GM21526 (cell line): ENCODE data around the gene TBC1D22A.

Experiments used
- ATAC-seq: cut with Tn5 transposase; IDR thresholded peaks from one replicate; pipeline ENCODE4 v1.9.1; 2021; ENCODE audit warnings: moderate library complexity; ENCODE audit not compliant: unreplicated experiment, low FRiP score

TBC1D22A gene

DNA sequence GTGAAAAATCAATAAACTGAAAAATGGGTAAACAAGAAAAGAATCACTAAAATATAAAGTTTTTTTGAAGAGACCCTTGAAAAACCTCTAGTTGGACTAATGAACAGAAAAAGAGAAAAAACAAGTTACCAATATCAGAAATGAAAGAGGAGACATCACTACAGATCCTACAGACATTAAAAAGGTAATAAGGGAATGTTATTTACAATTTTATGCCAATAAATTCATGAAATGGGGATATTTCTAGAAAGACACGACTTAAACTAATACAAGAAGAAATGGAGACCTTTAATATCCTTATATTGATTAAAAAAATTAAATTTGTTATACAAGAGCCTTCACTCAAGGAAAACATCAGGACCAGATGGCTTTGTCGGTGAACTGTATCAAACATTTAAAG is 109.4 kb downstream of the TBC1D22A start:
- ATAC-seq: no peak

GRCh38 chr22:46875089-46875488 is 112.6 kb downstream of the TBC1D22A start:
- no peak for ATAC-seq

GRCh38 chr22:46876357-46876934 is 114.0 kb downstream of the TBC1D22A start:
- ATAC-seq: no peak

GRCh38 chr22:46878191-46878948 is 115.9 kb downstream of the TBC1D22A start:
- ATAC-seq: no peak

GRCh38 chr22:46879083-46879482 is 116.6 kb downstream of the TBC1D22A start:
- ATAC-seq: no peak

- no peak for ATAC-seq
These were observed 119.1 kb downstream of the TBC1D22A start for GRCh38 chr22:46881373-46882118.

GRCh38 chr22:46883092-46883910 is 120.9 kb downstream of the TBC1D22A start:
- no peak for ATAC-seq

GRCh38 chr22:46884365-46884764 is 121.9 kb downstream of the TBC1D22A start:
- ATAC-seq: no peak

DNA sequence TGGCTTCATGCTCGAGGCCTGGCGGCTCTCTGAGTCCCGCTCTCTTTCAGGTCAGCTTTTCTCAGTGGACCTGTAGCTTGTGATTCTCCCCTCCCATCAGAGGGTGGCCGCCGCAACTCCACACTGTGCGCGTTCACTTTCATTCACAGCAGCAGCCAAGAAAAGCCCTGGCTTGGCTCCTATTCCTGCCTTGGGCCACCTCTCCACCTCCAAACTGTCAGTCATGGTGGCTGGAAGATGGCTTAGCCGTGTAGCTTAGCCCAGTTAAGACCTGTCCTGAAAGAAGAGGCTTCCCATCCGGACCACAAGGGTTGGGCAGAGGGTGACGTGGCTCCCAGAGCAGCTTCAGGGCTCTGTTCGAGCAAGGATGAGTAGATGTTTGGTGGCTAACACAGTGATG is 125.5 kb downstream of the TBC1D22A start:
- no peak for ATAC-seq

GRCh38 chr22:46890819-46891218 is 128.4 kb downstream of the TBC1D22A start:
- no peak for ATAC-seq

DNA sequence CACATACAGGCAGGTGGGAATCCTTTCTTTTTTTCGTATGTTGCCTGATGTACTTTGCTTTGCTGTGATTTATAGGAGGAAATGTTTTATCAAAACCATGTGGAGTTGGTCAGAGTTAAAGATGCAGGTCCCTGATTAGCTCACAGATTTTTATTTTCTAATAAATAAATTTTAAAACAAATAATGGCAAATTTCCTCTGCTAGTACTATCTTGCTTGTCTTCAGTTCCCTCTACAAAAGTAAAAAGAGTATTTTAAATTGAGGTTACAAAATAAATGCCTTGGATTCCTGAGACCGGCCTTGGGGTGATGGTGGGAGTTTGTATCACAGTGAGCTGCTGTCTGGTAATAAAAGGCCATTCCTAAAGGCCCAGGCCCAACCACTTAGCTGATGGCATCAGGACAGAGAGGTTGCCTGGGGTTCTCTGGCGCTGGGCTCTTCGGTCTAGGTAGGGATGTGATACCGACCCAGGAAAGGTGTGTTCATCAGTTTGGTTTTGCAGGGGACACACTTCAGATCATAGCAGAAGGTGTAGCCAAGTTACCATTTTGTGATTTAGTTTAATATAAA is 129.0 kb downstream of the TBC1D22A start:
- no peak for ATAC-seq

- ATAC-seq: no peak
These were observed 130.4 kb downstream of the TBC1D22A start for GRCh38 chr22:46892866-46893265.

DNA sequence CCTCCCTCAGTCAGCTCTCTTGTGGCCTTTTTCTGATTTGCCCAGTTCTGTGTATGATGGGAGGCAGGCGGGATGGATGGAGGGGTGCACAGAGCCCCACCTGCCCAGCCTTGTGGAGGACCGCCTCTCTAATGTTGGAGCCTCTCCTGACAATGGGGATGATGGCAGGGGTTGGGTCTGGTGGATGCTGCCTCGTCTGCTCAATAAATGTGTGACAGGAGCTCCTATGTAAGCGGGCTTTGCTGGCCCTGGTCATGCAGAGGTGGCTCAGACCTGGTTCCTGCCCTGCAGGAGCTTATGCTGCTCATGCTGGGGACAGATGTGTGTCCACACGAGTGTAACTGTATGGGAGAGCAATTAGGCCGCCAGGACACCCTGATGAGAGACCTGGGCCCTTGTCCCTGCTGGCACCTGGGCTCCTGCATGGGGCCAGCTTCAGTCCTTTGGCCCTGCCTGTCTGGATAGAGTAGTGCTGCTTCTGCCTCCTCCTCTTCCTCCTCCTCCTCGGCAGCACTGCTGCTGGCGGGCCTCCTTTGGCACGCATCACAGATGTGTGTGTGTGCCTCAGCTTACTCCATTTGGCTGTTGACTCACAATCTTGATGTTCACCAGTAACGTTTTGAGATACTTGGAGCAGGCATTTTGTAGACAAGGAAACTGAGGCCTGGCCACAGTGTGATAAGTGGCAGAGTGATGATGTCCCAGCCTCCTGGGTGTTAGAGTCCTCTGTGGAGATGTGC is 131.0 kb downstream of the TBC1D22A start:
- no peak for ATAC-seq

DNA sequence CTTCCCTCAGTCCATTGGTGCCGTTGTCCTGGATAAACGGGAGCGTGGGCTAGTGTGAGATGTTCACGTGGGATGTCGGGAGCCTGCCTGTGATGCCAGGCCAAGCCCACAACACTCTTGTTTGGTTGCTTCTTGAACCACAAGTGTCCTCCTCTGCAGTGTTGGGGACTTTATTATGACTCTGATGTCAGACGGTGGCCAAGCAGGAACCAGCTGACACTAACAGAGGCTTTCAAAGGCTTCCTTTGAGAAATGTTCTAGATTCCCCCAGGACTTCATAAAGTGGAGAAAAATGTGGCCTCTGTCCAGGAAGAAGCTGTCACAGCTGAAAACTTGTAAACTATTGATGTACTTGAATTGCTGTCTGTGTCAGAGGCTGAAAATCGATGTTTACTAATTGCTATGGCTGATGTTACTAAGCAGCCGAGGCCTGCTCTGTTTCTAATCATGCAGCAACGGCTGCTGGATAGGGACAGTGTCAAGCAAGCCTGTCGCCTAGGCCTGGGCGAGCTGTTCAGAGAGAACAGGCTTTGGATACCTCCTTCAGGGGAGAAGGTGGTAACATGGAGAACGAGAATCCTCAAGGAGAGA is 131.7 kb downstream of the TBC1D22A start:
- no peak for ATAC-seq

DNA sequence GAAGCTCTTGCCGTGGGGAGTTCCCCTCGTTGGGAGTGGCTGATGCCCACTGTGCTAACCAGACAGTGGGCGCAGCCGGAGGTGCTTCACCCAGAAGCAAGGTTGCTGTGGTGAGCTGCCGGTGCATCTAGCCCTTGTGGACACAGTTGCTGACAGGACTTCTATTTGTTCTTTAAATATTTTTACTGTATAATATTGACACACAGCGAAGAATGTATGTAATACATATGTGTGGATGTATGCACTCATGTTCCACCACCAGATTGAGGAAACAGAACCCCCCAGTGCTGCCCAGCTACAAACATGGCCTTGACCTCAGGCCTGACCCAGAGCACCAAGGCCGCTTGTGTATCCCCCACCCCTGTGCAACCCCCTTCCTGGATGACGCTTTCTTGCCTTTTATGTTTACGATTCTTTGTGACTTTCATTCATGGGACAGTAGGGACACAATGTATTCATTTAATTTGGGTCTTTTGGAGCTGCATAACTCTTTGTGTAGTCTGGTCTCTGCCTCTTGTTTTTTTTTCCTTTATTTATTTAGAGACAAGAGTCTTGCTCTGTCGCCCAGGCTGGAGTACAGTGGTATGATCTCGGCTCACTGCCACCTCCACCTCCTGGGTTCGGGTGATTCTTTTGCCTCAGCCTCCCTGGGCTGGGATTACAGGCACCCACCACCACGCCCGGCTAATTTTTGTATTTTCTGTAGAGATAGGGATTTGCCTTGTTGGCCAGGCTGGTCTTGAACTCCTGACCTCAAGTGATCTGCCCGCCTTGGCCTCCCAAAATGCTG is 132.6 kb downstream of the TBC1D22A start:
- ATAC-seq: no peak

DNA sequence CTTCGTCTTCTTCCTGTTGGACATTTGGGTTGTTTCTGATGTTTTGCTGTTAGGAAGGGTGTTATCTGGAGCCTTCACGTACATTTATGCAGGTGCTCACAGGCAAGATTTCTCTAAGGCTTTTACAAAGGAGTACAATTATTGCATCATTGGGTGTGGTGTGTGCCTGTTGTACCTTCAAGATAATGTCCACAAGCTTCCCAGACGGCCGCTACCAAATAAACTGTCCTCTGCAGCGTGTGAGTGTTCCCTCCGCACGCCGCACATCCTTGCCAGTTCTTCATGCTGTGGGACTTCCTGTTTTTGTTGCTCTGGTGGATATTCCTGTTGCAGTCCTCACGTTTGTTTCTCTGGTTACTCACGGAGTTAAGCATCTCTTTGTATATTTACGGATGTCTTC is 133.3 kb downstream of the TBC1D22A start:
- ATAC-seq: no peak

DNA sequence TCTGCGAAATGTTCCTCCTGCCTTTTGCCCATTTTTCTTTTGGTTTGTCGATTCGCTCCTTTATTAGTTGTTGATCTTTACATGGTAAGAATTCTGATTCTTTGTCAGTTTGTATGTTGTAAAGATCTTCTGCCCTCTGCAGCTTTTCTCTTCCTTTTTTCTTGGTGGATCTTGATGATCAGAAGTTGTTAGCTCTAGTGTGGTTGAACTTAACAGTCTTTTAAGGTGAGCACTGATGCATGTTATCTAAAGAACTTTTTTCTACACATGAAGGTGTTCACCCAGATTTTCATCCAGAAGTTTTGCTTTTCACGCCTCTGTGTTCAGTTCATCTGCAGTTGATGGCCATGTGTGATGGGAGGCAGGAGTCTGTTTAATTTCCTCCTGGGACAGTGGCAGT is 133.7 kb downstream of the TBC1D22A start:
- ATAC-seq: no peak

- ATAC-seq: no peak
These were observed 134.3 kb downstream of the TBC1D22A start for GRCh38 chr22:46896568-46897245.
